Embryonic facial prominence (tissue), 1 donor: ENCODE measurements around the gene SORBS1.

ENCODE experiments used
- DNase-seq: peaks from one replicate; pipeline ENCODE4 v3.0.0-alpha.2; 2016; ENCODE audit errors: extremely low spot score

Gene SORBS1

GRCh38 chr10:95539560-95540284 is 21.4 kb downstream of the SORBS1 start:
- no peak for DNase-seq

- DNase-seq = no peak
These were observed 22.8 kb downstream of the SORBS1 start for GRCh38 chr10:95538412-95538811.

GRCh38 chr10:95537542-95537927 is 23.6 kb downstream of the SORBS1 start:
- no peak for DNase-seq

GRCh38 chr10:95536894-95537541 is 24.2 kb downstream of the SORBS1 start:
- no peak for DNase-seq

GRCh38 chr10:95536017-95536416 is 25.2 kb downstream of the SORBS1 start:
- DNase-seq = no peak

- DNase-seq = no peak
These were observed 25.6 kb downstream of the SORBS1 start for GRCh38 chr10:95535526-95535925.

- no peak for DNase-seq
These were observed 27.6 kb downstream of the SORBS1 start for GRCh38 chr10:95533590-95533989.

GRCh38 chr10:95532536-95532935 is 28.6 kb downstream of the SORBS1 start:
- no peak for DNase-seq

- no peak for DNase-seq
These were observed 29.2 kb downstream of the SORBS1 start for GRCh38 chr10:95531994-95532399.

- DNase-seq = no peak
These were observed 29.9 kb downstream of the SORBS1 start for GRCh38 chr10:95531058-95531809.

- no peak for DNase-seq
These were observed 30.6 kb downstream of the SORBS1 start for GRCh38 chr10:95530561-95530960.

GRCh38 chr10:95530029-95530428 is 31.1 kb downstream of the SORBS1 start:
- DNase-seq = no peak

GRCh38 chr10:95526044-95526443 is 35.1 kb downstream of the SORBS1 start:
- DNase-seq = no peak

GRCh38 chr10:95525033-95525418 is 36.1 kb downstream of the SORBS1 start:
- no peak for DNase-seq

- DNase-seq = no peak
These were observed 36.7 kb downstream of the SORBS1 start for GRCh38 chr10:95524358-95525032.

- no peak for DNase-seq
These were observed 39.1 kb downstream of the SORBS1 start for GRCh38 chr10:95522117-95522516.

GRCh38 chr10:95520617-95521016 is 40.6 kb downstream of the SORBS1 start:
- no peak for DNase-seq

GRCh38 chr10:95518455-95519452 is 42.4 kb downstream of the SORBS1 start:
- no peak for DNase-seq

GRCh38 chr10:95517536-95518454 is 43.4 kb downstream of the SORBS1 start:
- DNase-seq = no peak
